Small intestine (tissue), 7 donors: ENCODE results near the gene AQP4. TPM values are rescaled to one million over a fixed set of nuclear protein-coding genes. Genes with fewer than 3 reads are reported as not detected.

Experiments used
- DNase-seq, 2 donors: peaks; one replicate each; pipeline versions ENCODE4 v3.0.0 to v3.0.0-alpha.2; 2013
- FAIRE-seq: peaks from 2 replicates; lab custom pipeline; 2012; peaks lifted over from hg19 to GRCh38; lab: Jason Lieb, UNC
- H3K27ac ChIP-seq, 3 donors: one replicate each; pipeline ENCODE4 v1.5.1; 2013; ENCODE audit warnings: low read length in 2 of 3, mild to moderate bottlenecking in 2 of 3, control low read depth in 1 of 3, inconsistent platforms in 1 of 3, low read depth in 1 of 3, moderate library complexity in 1 of 3
- H3K27me3 ChIP-seq, 3 donors: one replicate each; pipeline ENCODE4 v1.6.1; 2013; ENCODE audit warnings: low read length in 3 of 3, inconsistent platforms in 1 of 3; ENCODE audit not compliant: control insufficient read depth in 3 of 3, insufficient read depth in 3 of 3
- H3K36me3 ChIP-seq, 3 donors: one replicate each; pipeline ENCODE4 v1.6.1; 2013; ENCODE audit warnings: low read length in 3 of 3, inconsistent platforms in 1 of 3, low read depth in 1 of 3, mild to moderate bottlenecking in 1 of 3, moderate library complexity in 1 of 3; ENCODE audit not compliant: control insufficient read depth in 3 of 3, insufficient read depth in 2 of 3
- H3K4me1 ChIP-seq, 3 donors: one replicate each; pipeline ENCODE4 v1.6.1; 2013; ENCODE audit warnings: low read length in 2 of 3, inconsistent platforms in 1 of 3, low read depth in 1 of 3, mild to moderate bottlenecking in 1 of 3, moderate library complexity in 1 of 3; ENCODE audit not compliant: control insufficient read depth in 3 of 3, insufficient read depth in 2 of 3
- H3K4me3 ChIP-seq, 3 donors: one replicate each; pipeline ENCODE4 v1.5.1; 2013; ENCODE audit warnings: low read length in 3 of 3, control low read depth in 1 of 3, inconsistent platforms in 1 of 3, low read depth in 1 of 3, mild to moderate bottlenecking in 1 of 3, moderate library complexity in 1 of 3
- H3K9me3 ChIP-seq, 2 donors: one replicate each; pipeline ENCODE4 v1.6.1; 2013; ENCODE audit warnings: low read depth in 1 of 2, low read length in 1 of 2; ENCODE audit not compliant: control insufficient read depth in 2 of 2, insufficient read depth in 1 of 2
- WGBS, 3 donors: extraction: QIAGEN DNeasy Blood & Tissue Kit; methylation state at CpG; one replicate each; pipeline ENCODE4 v1.1.7; 2013; 5-methylcytosine and 5-hydroxymethylcytosine counted together
- polyA plus RNA-seq, 4 donors: library from polyadenylated mRNA; stranded (reverse) in 3 of 4; unstranded in 1 of 4; fragments of 200-250 nt in 3 of 4; fragments of 120-200 nt in 1 of 4; gene quantifications; one replicate each; pipeline versions ENCODE4 v1.2.1 to v1.2.3, GENCODE V29; 2013
- donor health status: healthy with polysubstance abuse.
- donor health status: control.
- donor health status: control.
- donor health status: Bipolar disorder and iron deficiency.
- donor health status: healthy.

The AQP4 gene
- polyA plus RNA-seq, 4 donors, result 0.03 to 1.6 (median 0.33) TPM

DNA sequence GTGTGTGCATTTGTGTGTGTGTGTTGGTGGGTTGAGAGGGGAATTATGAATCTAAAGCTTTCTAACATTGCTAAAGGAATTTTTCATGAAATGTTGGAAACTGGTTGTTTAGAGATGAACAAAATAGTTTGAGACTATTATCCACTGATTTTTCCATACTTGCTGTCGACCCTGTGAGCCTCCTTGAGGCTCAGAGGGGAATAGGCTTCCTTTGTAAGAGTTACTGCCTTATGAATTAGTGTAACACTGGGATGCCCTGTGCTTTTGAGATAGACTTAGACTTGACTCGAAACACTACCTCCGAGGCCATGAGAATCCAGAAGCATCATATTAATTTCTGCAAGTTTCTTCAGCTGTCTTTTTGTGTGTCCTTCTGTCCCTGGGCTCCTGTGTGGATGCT, 37.9 kb downstream of the AQP4 start:
- no peak overlapping the region for H3K4me3 ChIP-seq
- H3K27ac ChIP-seq, result no peak overlapping the region
- H3K4me1 ChIP-seq, result no peaks in the 10 kb centered on the region
- 60 to 69% (median 60%) methylated on average over 3 of the region's 3 CpGs for WGBS, 3 donors
- no peaks in the 10 kb centered on the region for H3K27me3 ChIP-seq
- DNase-seq (no peak), FAIRE-seq (no peak)
- no peaks in the 10 kb centered on the region for H3K9me3 ChIP-seq
- H3K36me3 ChIP-seq, result no peaks in the 10 kb centered on the region

DNA sequence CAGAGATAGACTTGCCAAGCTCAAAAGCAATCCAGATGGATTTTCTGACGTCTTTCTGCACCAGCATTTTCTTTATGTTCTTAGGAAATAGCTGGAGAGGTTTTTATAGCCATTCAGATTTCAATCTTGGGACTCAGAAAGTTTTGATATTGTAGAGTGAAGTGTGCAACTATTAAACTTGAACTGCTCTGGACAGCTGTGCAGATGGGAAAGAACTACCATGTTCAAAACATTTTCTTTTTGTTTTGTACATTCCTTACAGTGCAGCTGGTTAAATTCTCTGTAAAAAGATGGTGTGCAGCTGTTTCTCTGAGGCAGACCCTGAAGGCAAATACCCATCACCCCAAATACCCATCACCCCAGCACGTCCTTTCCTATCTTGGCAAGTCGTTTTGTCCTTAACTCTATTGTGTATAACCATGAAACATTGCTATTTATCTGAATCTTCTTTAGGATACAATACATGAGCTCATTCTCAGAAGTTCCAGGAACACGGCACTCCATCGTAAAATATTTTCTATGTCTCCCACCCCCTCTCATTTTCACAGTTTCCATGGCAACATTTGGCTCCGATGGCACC, 38.8 kb downstream of the AQP4 start:
- FAIRE-seq, result no peak
- Histone ChIP-seq H3K4me1 (no peaks in the 10 kb centered on the region), H3K36me3 (no peaks in the 10 kb centered on the region), H3K27me3 (no peaks in the 10 kb centered on the region), H3K4me3 (no peak overlapping the region), H3K27ac (no peak overlapping the region), H3K9me3 (no peaks in the 10 kb centered on the region)
- WGBS, 3 donors, result 59 to 69% (median 62%) methylated on average over 6 of the region's 6 CpGs
- no peak for DNase-seq

DNA sequence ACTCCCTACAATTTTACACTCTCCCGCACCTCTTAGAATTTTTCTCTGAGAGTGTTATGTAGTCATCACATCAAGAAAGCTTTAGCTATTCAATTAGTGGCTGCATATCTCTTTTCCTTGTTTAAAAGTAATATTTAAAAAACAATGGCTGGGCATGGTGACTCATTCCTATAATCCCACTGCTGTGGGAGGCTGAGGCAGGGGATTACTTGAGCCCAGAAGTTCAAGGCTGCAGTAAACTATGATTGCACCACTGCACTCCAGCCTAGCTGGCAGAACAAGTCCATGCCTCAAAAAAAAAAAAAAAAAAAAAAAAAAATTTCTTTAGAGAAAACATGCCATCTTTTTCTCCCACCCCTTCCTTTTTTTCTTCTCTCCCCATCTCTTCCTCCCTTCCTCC, 44.3 kb downstream of the AQP4 start:
- Histone ChIP-seq H3K4me3 (no peak overlapping the region), H3K4me1 (no peaks in the 10 kb centered on the region), H3K36me3 (no peaks in the 10 kb centered on the region), H3K9me3 (peaks cover 0 to 8% of the 10 kb centered on the region in 2 donors), H3K27me3 (no peaks in the 10 kb centered on the region), H3K27ac (no peak overlapping the region)
- FAIRE-seq, result no peak
- WGBS, 3 donors, result 89 to 94% (median 94%) methylated on average over 1 of the region's 1 CpG
- DNase-seq, result no peak

DNA sequence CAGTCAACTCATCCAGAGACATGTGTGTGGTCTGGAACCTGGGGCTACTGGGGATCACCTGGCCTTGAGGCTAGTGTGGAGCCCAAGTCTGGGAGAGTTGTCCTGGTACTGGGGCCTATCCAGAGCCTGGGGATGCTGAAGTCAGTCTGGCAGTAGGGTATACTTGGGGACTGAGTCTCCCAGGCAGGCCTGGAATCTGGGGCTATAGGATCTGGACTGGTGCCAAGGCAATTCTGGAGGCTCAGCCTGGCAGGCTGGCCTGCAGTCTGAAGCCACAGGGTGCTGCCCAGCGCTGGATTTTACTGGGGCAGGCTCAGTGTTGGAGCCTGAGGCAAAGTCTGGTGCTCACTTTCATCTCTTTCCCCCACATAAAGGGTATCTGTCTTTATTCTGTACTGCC, 46.5 kb downstream of the AQP4 start:
- H3K4me3 ChIP-seq, result no peak overlapping the region
- DNase-seq, result no peak
- peaks cover 0 to 8% of the 10 kb centered on the region in 2 donors for H3K9me3 ChIP-seq
- FAIRE-seq, result no peak
- no peaks in the 10 kb centered on the region for H3K4me1 ChIP-seq
- H3K36me3 ChIP-seq, result no peaks in the 10 kb centered on the region
- 56 to 88% (median 83%) methylated on average over 1 of the region's 1 CpG for WGBS, 3 donors
- no peaks in the 10 kb centered on the region for H3K27me3 ChIP-seq
- no peak overlapping the region for H3K27ac ChIP-seq

DNA sequence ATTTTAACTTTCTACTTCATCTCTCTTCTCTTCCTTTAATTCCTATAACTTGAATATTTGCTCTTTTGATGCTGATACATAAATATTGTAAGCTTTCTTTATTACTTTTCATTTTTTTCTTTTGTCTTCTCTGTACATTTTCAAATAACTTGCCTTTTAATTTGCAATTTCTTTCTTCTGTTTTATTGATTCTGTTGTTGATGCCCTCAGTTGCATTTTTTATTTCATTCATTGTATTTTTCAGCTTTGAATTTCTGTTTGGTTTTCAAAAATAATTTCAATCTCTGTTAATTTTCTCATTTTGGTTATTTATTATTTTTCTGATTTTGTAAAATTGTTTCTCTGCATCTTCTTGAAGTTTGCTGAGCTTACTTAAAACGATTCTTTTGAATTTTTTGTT, 47.0 kb downstream of the AQP4 start:
- no peak overlapping the region for H3K4me3 ChIP-seq
- H3K27me3 ChIP-seq, result no peaks in the 10 kb centered on the region
- H3K36me3 ChIP-seq, result no peaks in the 10 kb centered on the region
- DNase-seq, result no peak
- no peak for FAIRE-seq
- H3K4me1 ChIP-seq, result no peaks in the 10 kb centered on the region
- WGBS, 3 donors, result 67 to 68% (median 67%) methylated on average over 1 of the region's 1 CpG
- H3K27ac ChIP-seq, result no peak overlapping the region
- H3K9me3 ChIP-seq, result peaks cover 0 to 8% of the 10 kb centered on the region in 2 donors

DNA sequence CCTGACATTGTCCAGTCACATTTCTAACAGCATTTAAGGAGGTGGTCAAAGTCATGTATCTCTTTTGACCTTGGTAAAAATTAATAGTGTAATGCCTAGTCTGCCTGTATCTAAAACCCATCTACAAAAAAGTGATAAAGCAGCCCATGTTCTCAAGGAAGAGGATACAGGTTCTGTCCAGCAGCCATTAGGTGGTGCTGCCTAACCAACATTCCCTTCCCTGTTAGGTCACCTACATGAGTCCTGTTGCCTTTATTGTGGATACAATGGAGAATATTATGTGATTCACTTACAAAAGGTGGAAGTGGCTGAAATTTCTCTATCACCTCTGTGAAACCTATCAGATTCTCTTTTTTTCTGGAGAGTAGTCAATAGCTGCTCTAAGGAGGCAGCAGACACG, 52.5 kb downstream of the AQP4 start:
- H3K9me3 ChIP-seq, result peaks cover 0 to 2% of the 10 kb centered on the region in 2 donors
- peak; percentile 33 to 51 for DNase-seq
- H3K27ac ChIP-seq, result no peak overlapping the region
- no peaks in the 10 kb centered on the region for H3K36me3 ChIP-seq
- 23 to 52% (median 42%) methylated on average over 1 of the region's 1 CpG for WGBS, 3 donors
- H3K4me3 ChIP-seq, result no peak overlapping the region
- H3K27me3 ChIP-seq, result no peaks in the 10 kb centered on the region
- no peak for FAIRE-seq
- no peaks in the 10 kb centered on the region for H3K4me1 ChIP-seq

DNA sequence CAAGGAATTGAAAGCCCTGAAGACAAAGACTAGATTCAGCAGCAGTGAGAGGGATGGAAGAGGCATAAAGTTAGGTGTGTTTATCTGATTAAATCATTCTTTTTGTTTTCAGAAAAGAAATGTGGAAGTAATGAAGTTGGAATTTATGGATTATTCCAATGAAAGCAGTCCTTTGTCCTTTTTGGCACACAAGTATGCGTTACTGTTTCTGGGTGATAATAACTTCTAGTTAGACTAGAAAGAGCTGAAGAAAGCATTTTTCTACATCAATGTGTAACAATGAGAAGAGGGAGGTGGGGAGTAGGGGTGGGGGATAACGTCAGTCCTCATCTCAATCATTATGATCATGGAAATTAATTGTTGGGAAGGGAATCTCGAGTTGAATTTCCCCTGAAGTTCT, 53.0 kb downstream of the AQP4 start:
- H3K27me3 ChIP-seq, result no peaks in the 10 kb centered on the region
- no peaks in the 10 kb centered on the region for H3K36me3 ChIP-seq
- no peaks in the 10 kb centered on the region for H3K4me1 ChIP-seq
- FAIRE-seq, result no peak
- DNase-seq, result no peak
- H3K27ac ChIP-seq, result no peak overlapping the region
- peaks cover 0 to 2% of the 10 kb centered on the region in 2 donors for H3K9me3 ChIP-seq
- H3K4me3 ChIP-seq, result no peak overlapping the region
- 67 to 77% (median 70%) methylated on average over 3 of the region's 3 CpGs for WGBS, 3 donors

DNA sequence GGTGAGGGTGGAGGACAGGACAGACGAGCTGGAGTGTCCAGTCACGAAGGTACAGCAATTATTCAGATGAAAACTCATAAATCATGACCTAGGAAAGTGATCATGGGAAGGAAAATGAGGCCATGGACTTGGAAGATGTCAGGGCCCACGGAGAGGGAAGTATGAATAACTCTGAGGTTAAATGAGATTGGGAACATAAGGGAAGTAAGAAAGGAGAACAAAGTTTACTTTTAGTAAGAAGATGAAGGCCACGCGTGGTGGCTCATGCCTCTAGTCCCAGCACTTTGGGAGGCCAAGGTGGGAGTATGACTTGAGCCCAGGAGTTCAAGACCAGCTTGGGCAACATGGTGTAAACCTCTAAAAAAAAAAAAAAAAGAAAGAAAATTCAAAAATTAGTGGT, 56.2 kb downstream of the AQP4 start:
- WGBS, 3 donors, result 59 to 76% (median 63%) methylated on average over 5 of the region's 5 CpGs
- H3K4me1 ChIP-seq, result no peaks in the 10 kb centered on the region
- FAIRE-seq, result no peak

DNA sequence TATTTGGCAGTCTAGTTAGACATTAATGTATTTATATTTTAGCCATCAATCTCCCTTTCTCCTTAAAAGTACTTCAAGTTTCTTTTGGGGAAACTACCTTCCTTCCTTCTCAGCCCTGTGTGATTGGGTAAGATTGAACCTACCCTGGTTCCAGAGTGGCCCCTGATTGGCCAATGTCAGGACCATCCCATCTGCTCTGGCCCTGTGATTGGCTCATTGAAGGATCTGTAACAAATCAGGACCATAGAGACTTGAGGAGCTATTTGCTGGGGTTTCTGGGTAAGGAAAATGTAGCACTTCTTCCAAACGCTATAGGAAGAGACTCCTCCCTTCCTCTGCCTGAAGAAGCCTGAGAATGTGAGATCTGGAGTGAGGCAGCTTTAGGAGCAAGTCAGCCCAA, 59.3 kb downstream of the AQP4 start:
- Histone ChIP-seq H3K9me3 (no peaks in the 10 kb centered on the region), H3K4me1 (no peaks in the 10 kb centered on the region), H3K27me3 (no peaks in the 10 kb centered on the region), H3K27ac (no peak overlapping the region), H3K36me3 (no peaks in the 10 kb centered on the region), H3K4me3 (no peak overlapping the region)
- WGBS, 3 donors, result 60 to 73% (median 65%) methylated on average over 1 of the region's 1 CpG
- no peak for DNase-seq
- FAIRE-seq, result no peak

More for the DNA sequence above, 56.2 kb downstream of the AQP4 start:
- DNase-seq, result no peak
- no peaks in the 10 kb centered on the region for H3K9me3 ChIP-seq
- H3K4me3 ChIP-seq, result no peak overlapping the region
- no peaks in the 10 kb centered on the region for H3K36me3 ChIP-seq
- H3K27ac ChIP-seq, result no peak overlapping the region
- H3K27me3 ChIP-seq, result no peaks in the 10 kb centered on the region
